T-helper 2 cell treated with Interferon-gamma antibody and Interleukin-4, amounts not matched to agents 5 μg/mL and 100 μg/mL, for 36 hours (primary cell): ENCODE data around the gene GPC6.
A peak's percentile ranks its signal among the peaks of the same experiment; 100 is the strongest.

ENCODE experiments used
- DNase-seq: peaks from one replicate; pipeline ENCODE4 v3.0.0; 2021; ENCODE audit warnings: low spot score
- H3K27ac Mint-ChIP-seq: one replicate; pipeline ENCODE4 v1.8.0; 2021; ENCODE audit warnings: mild to moderate bottlenecking, mixed read lengths
- H3K27me3 Mint-ChIP-seq: one replicate; pipeline ENCODE4 v1.8.0; 2021; ENCODE audit warnings: low read depth, mixed read lengths
- H3K36me3 Mint-ChIP-seq: one replicate; pipeline ENCODE4 v1.8.0; 2021; ENCODE audit warnings: low read depth, mixed read lengths
- H3K4me1 Mint-ChIP-seq: one replicate; pipeline ENCODE4 v1.8.0; 2021; ENCODE audit warnings: low read depth, mixed read lengths
- H3K4me3 Mint-ChIP-seq: one replicate; pipeline ENCODE4 v1.8.0; 2022; ENCODE audit warnings: mild to moderate bottlenecking, moderate library complexity, mixed read lengths
- H3K9me3 Mint-ChIP-seq: one replicate; pipeline ENCODE4 v1.8.0; 2021; ENCODE audit warnings: mixed read lengths

The GPC6 gene

DNA sequence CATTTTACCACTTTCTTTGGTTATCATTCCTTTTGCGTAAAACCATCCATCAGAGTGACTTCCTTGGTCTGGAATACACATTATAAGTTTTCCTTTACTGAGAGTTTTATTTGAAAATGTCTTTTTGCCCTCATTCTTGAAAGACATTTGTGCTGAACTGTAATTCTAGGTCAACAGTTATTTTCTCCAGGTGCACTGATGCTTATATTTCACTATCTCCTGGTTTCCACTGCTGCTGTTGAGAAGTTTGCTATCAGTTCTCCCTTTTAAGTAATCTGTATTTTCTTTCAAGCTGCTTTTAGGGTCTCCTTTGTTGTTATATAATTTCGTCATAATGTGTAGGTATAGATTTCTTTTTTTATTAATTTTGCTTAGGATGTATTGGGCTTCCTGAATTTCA lies 1092.9 kb downstream of the GPC6 start:
- Mint-ChIP-seq H3K9me3 (peaks cover 22% of the 10 kb centered on the region), H3K27me3 (peaks cover 4% of the 10 kb centered on the region), H3K36me3 (peaks cover 11% of the 10 kb centered on the region), H3K4me3 (no peak overlapping the region), H3K27ac (no peak overlapping the region), H3K4me1 (peaks cover 46% of the 10 kb centered on the region)
- DNase-seq: no peak

DNA sequence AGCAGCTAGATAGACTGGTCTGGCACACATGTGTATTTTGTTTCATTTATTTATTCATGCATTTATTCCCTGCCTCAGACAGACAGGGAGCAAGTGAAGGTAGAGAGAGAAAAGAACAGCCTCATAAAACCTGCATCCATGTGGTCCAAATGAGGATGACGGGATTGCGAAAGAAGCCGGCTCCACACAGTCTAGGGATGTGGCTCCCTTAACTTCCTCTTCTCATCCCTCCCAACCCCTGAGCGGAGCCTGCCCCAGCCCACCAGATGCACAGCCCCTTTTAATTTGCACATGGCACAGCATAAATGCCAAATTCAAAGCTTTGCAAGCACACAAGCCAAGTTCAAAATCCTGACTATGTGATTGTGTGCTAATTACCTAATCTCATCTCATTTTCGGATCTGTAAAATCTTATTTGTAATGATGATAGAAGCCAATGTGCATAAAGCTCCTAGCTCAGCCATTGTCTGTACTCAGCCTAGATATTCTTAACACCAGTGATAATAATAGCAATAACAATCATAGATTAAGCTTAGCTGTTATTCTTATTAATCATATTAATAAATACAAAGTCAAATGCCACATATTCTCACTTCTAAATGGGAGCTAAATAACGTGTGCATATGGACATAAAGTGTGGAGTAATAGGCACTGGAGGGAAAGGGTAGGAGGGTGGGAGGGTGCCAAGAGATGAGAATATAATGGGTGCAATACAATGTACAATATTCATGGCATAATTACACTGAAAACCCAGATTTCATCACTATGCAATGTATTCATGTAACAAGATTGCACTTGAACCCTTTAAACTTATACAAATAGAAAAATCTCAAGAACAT lies 1096.5 kb downstream of the GPC6 start:
- no peak for DNase-seq
- peaks cover 49% of the 10 kb centered on the region for H3K4me1 Mint-ChIP-seq
- peaks cover 16% of the 10 kb centered on the region for H3K36me3 Mint-ChIP-seq
- H3K27me3 Mint-ChIP-seq: peaks cover 4% of the 10 kb centered on the region
- H3K4me3 Mint-ChIP-seq: no peak overlapping the region
- no peak overlapping the region for H3K27ac Mint-ChIP-seq
- peaks cover 27% of the 10 kb centered on the region for H3K9me3 Mint-ChIP-seq

- Mint-ChIP-seq H3K9me3 (peaks cover 27% of the 10 kb centered on the region), H3K4me1 (peaks cover 45% of the 10 kb centered on the region), H3K36me3 (peaks cover 16% of the 10 kb centered on the region), H3K27me3 (peaks cover 4% of the 10 kb centered on the region), H3K27ac (peak overlapping the region; percentile 95), H3K4me3 (peak overlapping the region; percentile 71)
- DNase-seq: no peak
Measured at GRCh38 chr13:94323764-94324758, 1097.5 kb downstream of the GPC6 start.

GRCh38 chr13:94324767-94325540 lies 1098.3 kb downstream of the GPC6 start:
- Mint-ChIP-seq H3K36me3 (peaks cover 18% of the 10 kb centered on the region), H3K27me3 (peaks cover 7% of the 10 kb centered on the region), H3K27ac (no peak overlapping the region), H3K9me3 (peaks cover 27% of the 10 kb centered on the region), H3K4me3 (no peak overlapping the region), H3K4me1 (peaks cover 45% of the 10 kb centered on the region)
- no peak for DNase-seq

GRCh38 chr13:94325650-94326049 lies 1099.0 kb downstream of the GPC6 start:
- no peak overlapping the region for H3K27ac Mint-ChIP-seq
- DNase-seq: no peak
- peaks cover 27% of the 10 kb centered on the region for H3K9me3 Mint-ChIP-seq
- H3K4me1 Mint-ChIP-seq: peaks cover 52% of the 10 kb centered on the region
- peaks cover 18% of the 10 kb centered on the region for H3K36me3 Mint-ChIP-seq
- H3K27me3 Mint-ChIP-seq: peaks cover 10% of the 10 kb centered on the region
- H3K4me3 Mint-ChIP-seq: no peak overlapping the region

DNA sequence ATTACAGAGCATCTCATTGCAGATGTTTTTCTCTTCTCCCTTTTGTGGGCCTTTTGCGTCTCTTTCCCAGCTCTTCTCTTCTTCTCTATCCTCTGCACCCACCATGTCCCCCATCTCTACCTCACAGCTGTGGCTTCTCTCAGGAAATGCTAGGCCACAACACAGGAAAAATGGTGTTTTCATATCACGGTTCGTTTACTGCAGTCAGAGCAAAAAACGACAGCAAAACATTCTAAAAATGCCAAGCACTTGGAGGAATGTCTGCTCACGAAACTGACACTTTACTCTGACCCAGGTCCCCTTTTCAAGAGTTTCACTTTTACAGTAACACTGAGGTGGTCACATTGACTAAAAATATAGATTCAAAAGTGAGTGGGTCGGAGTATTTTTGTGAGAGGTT lies 1100.7 kb downstream of the GPC6 start:
- no peak for DNase-seq
- Mint-ChIP-seq H3K9me3 (peaks cover 12% of the 10 kb centered on the region), H3K4me1 (peaks cover 54% of the 10 kb centered on the region), H3K27me3 (peaks cover 14% of the 10 kb centered on the region), H3K4me3 (peak overlapping the region; percentile 69), H3K27ac (peak overlapping the region; percentile 74), H3K36me3 (peaks cover 15% of the 10 kb centered on the region)

DNA sequence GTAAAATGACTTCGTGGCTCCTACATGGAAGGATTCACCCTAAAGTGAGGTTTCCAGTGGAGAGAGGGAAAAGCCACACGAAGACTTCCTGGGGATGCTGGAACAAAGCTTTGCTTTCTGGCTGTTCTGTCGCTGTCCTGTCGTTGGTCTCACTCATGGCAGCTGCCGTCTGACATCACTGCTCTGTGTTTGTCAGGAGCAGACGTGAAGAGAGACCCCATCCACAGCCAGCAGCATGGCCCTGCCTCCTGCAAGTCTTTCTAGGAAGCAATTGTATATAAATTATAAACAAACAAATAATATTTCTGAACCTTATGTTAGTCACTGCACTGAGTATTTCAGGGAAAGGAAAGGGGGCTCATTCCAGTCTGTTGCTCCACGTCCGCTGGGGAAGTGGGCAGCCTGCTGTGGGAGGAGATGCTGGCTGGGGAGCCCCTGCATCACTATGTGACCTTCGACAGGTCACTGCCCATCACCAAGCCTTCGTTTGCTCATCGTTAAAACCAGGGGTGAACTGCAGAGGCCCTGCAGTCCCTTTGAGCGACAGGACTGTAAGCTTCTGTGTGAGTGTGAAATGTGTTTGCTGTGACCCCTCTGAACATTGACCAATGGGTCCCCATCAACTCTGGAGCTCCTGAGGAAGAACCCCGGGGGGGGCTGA lies 1101.9 kb downstream of the GPC6 start:
- no peak overlapping the region for H3K27ac Mint-ChIP-seq
- DNase-seq: no peak
- H3K27me3 Mint-ChIP-seq: peaks cover 23% of the 10 kb centered on the region
- H3K4me3 Mint-ChIP-seq: peak overlapping the region; percentile 69
- peaks cover 12% of the 10 kb centered on the region for H3K9me3 Mint-ChIP-seq
- H3K4me1 Mint-ChIP-seq: peaks cover 47% of the 10 kb centered on the region
- peaks cover 10% of the 10 kb centered on the region for H3K36me3 Mint-ChIP-seq

DNA sequence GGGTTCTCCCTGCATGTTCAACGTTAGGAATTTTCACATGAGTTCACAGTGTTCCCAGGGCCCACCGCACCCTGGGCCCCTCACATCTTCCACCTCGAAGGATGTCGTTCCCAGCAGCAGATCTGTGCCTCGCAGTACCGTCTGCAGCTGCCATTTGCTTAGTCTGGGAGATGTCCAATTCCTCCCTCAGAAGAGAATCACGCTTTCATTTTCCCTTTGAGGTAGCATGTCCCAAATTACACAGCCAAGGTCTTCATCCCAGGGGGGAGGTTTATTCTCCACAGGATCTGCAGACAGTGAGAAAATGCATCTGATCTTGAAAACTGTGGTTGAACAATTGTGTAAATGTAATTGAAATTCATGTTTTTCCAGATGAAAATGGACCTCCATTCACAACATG lies 1102.7 kb downstream of the GPC6 start:
- Mint-ChIP-seq H3K27me3 (peaks cover 29% of the 10 kb centered on the region), H3K4me1 (peaks cover 42% of the 10 kb centered on the region), H3K9me3 (peaks cover 11% of the 10 kb centered on the region), H3K27ac (no peak overlapping the region), H3K4me3 (no peak overlapping the region), H3K36me3 (peaks cover 8% of the 10 kb centered on the region)
- DNase-seq: no peak

GRCh38 chr13:94329754-94330551 lies 1103.3 kb downstream of the GPC6 start:
- Mint-ChIP-seq H3K4me1 (peaks cover 38% of the 10 kb centered on the region), H3K27me3 (peaks cover 33% of the 10 kb centered on the region), H3K4me3 (peak overlapping the region; percentile 46), H3K9me3 (peaks cover 5% of the 10 kb centered on the region), H3K27ac (no peak overlapping the region), H3K36me3 (peaks cover 7% of the 10 kb centered on the region)
- DNase-seq: no peak

GRCh38 chr13:94330552-94331071 lies 1104.0 kb downstream of the GPC6 start:
- Mint-ChIP-seq H3K36me3 (peaks cover 6% of the 10 kb centered on the region), H3K4me3 (no peak overlapping the region), H3K9me3 (peaks cover 4% of the 10 kb centered on the region), H3K4me1 (peaks cover 37% of the 10 kb centered on the region), H3K27me3 (peaks cover 33% of the 10 kb centered on the region), H3K27ac (no peak overlapping the region)
- DNase-seq: no peak

DNA sequence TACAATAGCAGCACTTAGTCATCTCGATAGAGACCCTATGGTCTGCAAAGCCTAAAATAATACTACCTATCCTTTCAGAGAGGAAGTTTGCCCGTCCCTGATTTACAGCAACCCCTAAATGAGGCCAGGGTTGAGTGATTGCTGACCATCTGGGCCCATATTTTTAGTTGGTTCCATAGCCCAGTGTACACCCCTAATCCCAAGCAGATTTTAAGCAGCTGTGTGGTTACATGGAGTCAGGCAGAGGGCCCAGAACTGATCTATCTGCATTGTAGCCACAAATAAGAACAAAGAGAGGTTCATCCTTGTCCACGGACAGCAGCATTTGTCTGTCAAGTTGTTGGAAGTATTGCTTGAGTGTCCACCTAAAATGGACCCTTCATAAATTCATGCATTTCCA lies 1104.7 kb downstream of the GPC6 start:
- Mint-ChIP-seq H3K4me1 (peaks cover 31% of the 10 kb centered on the region), H3K27ac (no peak overlapping the region), H3K27me3 (peaks cover 36% of the 10 kb centered on the region), H3K9me3 (peaks cover 4% of the 10 kb centered on the region), H3K36me3 (peaks cover 3% of the 10 kb centered on the region), H3K4me3 (no peak overlapping the region)
- DNase-seq: no peak

GRCh38 chr13:94332359-94333096 lies 1105.9 kb downstream of the GPC6 start:
- peaks cover 20% of the 10 kb centered on the region for H3K4me1 Mint-ChIP-seq
- no peak overlapping the region for H3K4me3 Mint-ChIP-seq
- H3K27me3 Mint-ChIP-seq: peaks cover 40% of the 10 kb centered on the region
- H3K36me3 Mint-ChIP-seq: peaks cover 1% of the 10 kb centered on the region
- DNase-seq: no peak
- H3K27ac Mint-ChIP-seq: no peak overlapping the region
- H3K9me3 Mint-ChIP-seq: no peaks in the 10 kb centered on the region
